Raji (cell line): ENCODE results near the gene VPS13C.
A peak's percentile ranks its signal among the peaks of the same experiment; 100 is the strongest.

ENCODE experiments used
- POLR2A ChIP-seq: IDR thresholded peaks from 2 replicates; pipeline ENCODE4 v1.6.1; 2011; ENCODE audit warnings: low read depth, low read length, control low read depth; ENCODE audit not compliant: insufficient read depth

Gene VPS13C

GRCh38 chr15:62060113-62060895, at the start of gene VPS13C:
VPS13C (minus strand) TSS chr15:62060447; CDS start chr15:62060374, 73 bp downstream.
- peak; percentile 80 for TF ChIP-seq POLR2A

- TF ChIP-seq POLR2A = no peak
Observed at GRCh38 chr15:62109437-62109836, 49.2 kb upstream of the VPS13C start.

GRCh38 chr15:62108411-62108810, 48.2 kb upstream of the VPS13C start:
- no peak for TF ChIP-seq POLR2A

- TF ChIP-seq POLR2A = no peak
Observed at GRCh38 chr15:62107571-62108121, 47.4 kb upstream of the VPS13C start.

- no peak for TF ChIP-seq POLR2A
Observed at GRCh38 chr15:62106096-62106495, 45.8 kb upstream of the VPS13C start.

- no peak for TF ChIP-seq POLR2A
Observed at GRCh38 chr15:62105266-62105665, 45.0 kb upstream of the VPS13C start.

GRCh38 chr15:62104846-62105245, 44.6 kb upstream of the VPS13C start:
- TF ChIP-seq POLR2A = no peak

- TF ChIP-seq POLR2A = no peak
Observed at GRCh38 chr15:62104401-62104800, 44.2 kb upstream of the VPS13C start.

- no peak for TF ChIP-seq POLR2A
Observed at GRCh38 chr15:62103431-62103830, 43.2 kb upstream of the VPS13C start.

GRCh38 chr15:62099094-62099601, 38.9 kb upstream of the VPS13C start:
- no peak for TF ChIP-seq POLR2A

- TF ChIP-seq POLR2A = no peak
Observed at GRCh38 chr15:62094388-62094787, 34.1 kb upstream of the VPS13C start.

- no peak for TF ChIP-seq POLR2A
Observed at GRCh38 chr15:62093809-62094208, 33.6 kb upstream of the VPS13C start.

GRCh38 chr15:62090988-62091387, 30.7 kb upstream of the VPS13C start:
- TF ChIP-seq POLR2A = no peak

GRCh38 chr15:62089616-62090015, 29.4 kb upstream of the VPS13C start:
- TF ChIP-seq POLR2A = no peak

GRCh38 chr15:62088353-62088693, 28.1 kb upstream of the VPS13C start:
- TF ChIP-seq POLR2A = no peak

GRCh38 chr15:62087671-62088352, 27.6 kb upstream of the VPS13C start:
- TF ChIP-seq POLR2A = no peak
